K562 (cell line): ENCODE measurements around the gene TEX13C. TPM values are rescaled to one million over a fixed set of nuclear protein-coding genes. Genes with fewer than 3 reads are reported as not detected.

Source experiments
- ATAC-seq: fragments of 200-7000 bp; cut with Tn5 transposase; 3 replicates; pipeline ENCODE4 v1.9.1; 2020; ENCODE audit warnings: moderate library complexity
- BruUV-seq: library from RNA; stranded (reverse); fragments of 400-500 nt; replicated peaks from 2 replicates; lab custom pipeline; 2021; lab: Mats Ljungman, UMichigan
- CTCF ChIA-PET: fragments of 300-600 bp; formaldehyde crosslinking; extraction: SDS; loops from one replicate; lab custom pipeline; 2021; ENCODE audit warnings: low intra/inter-chr PET ratio; lab: Yijun Ruan, JAX
- POLR2A ChIA-PET: fragments of 300-600, 350-650 bp; sonication (Branson Sonifier 250); formaldehyde crosslinking; extraction: SDS; loops from one replicate; lab custom pipeline; 2021; ENCODE audit warnings: antibody characterized with exemption, inconsistent platforms; lab: Yijun Ruan, JAX
- DNase-seq, 4 experiments: peaks; one replicate each; pipeline versions ENCODE4 v3.0.0 to v3.0.0-alpha.2; 2011 to 2018; ENCODE audit warnings: low spot score in 3 of 4, mixed read lengths in 3 of 4; ENCODE audit errors: extremely low read depth in 1 of 4
- FAIRE-seq: peaks from 2 replicates; lab custom pipeline; 2011; peaks lifted over from hg19 to GRCh38; lab: Jason Lieb, UNC
- H2AFZ ChIP-seq: 2 replicates; pipeline ENCODE4 v1.6.0; 2011; ENCODE audit warnings: low read depth, low read length, control low read depth, inconsistent platforms
- H3K27ac ChIP-seq: fragments of 200-600 bp; 3 replicates; pipeline ENCODE4 v1.8.0; 2011; ENCODE audit warnings: low read depth, mild to moderate bottlenecking, control low read depth, inconsistent platforms, low read length, moderate library complexity, mixed read lengths; ENCODE audit errors: extremely low read depth
- H3K27me3 ChIP-seq, 2 experiments: fragments of 300-600 bp in 1 of 2; 2 replicates in 1 of 2; 3 replicates in 1 of 2; pipeline versions ENCODE4 v1.6.0 to v1.8.0; 2011; ENCODE audit warnings: inconsistent platforms in 2 of 2, low read length in 2 of 2, mild to moderate bottlenecking in 1 of 2, mixed read lengths in 1 of 2, moderate library complexity in 1 of 2; ENCODE audit not compliant: control insufficient read depth in 2 of 2, insufficient read depth in 2 of 2
- H3K36me3 ChIP-seq: fragments of 300-600 bp; 3 replicates; pipeline ENCODE4 v1.8.0; 2011; ENCODE audit warnings: mild to moderate bottlenecking, low read length, inconsistent platforms; ENCODE audit not compliant: control insufficient read depth, insufficient read depth
- H3K4me1 ChIP-seq, 2 experiments: fragments of 200-600 bp in 1 of 2; replicated peaks in 1 of 2; 2 replicates in 1 of 2; 3 replicates in 1 of 2; pipeline versions ENCODE4 v1.5.1 to v1.8.0; 2011; ENCODE audit warnings: inconsistent platforms in 2 of 2, low read length in 2 of 2, mild to moderate bottlenecking in 1 of 2, mixed read lengths in 1 of 2, moderate library complexity in 1 of 2; ENCODE audit not compliant: control insufficient read depth in 2 of 2, insufficient read depth in 2 of 2
- H3K4me2 ChIP-seq: 2 replicates; pipeline ENCODE4 v1.6.1; 2011; ENCODE audit warnings: low read length, control low read depth, inconsistent platforms, mixed read lengths; ENCODE audit not compliant: insufficient read depth
- H3K4me3 ChIP-seq: fragments of 200-600 bp; sonication (generic), shearing (Covaris generic); 2 replicates; pipeline ENCODE4 v1.5.1; 2016; ENCODE audit warnings: control low read depth, inconsistent platforms
- H3K79me2 ChIP-seq: fragments of 200-600 bp; 3 replicates; pipeline ENCODE4 v1.8.0; 2011; ENCODE audit warnings: low read length, inconsistent platforms; ENCODE audit not compliant: control insufficient read depth, insufficient read depth
- H3K9ac ChIP-seq, 2 experiments: 2 replicates each; pipeline versions ENCODE4 v1.6.0 to v1.6.1; 2011; ENCODE audit warnings: low read depth in 2 of 2, low read length in 2 of 2, control low read depth in 1 of 2, inconsistent platforms in 1 of 2, mild to moderate bottlenecking in 1 of 2, mixed read lengths in 1 of 2; ENCODE audit not compliant: insufficient read depth in 1 of 2
- H3K9me1 ChIP-seq: one replicate; pipeline ENCODE4 v1.6.0; 2011; ENCODE audit warnings: inconsistent platforms, mild to moderate bottlenecking, low read length, moderate library complexity; ENCODE audit not compliant: control insufficient read depth, insufficient read depth
- H3K9me3 ChIP-seq: replicated peaks from 2 replicates; pipeline ENCODE4 v1.5.1; 2011; ENCODE audit warnings: low read depth, low read length, inconsistent platforms; ENCODE audit not compliant: control insufficient read depth, insufficient read depth
- H4K20me1 ChIP-seq: replicated peaks from 2 replicates; pipeline ENCODE4 v1.6.1; 2011; ENCODE audit warnings: low read length, inconsistent platforms, mixed read lengths; ENCODE audit not compliant: control insufficient read depth, insufficient read depth
- HMG20B ChIP-seq: fragments of 250-450 bp; sonication (Bioruptor Pico); IDR thresholded peaks from 2 replicates; pipeline ENCODE4 v1.5.0; 2021; ENCODE audit warnings: mild to moderate bottlenecking
- HSF4 ChIP-seq: fragments of 250-450 bp; sonication (Bioruptor Pico); IDR thresholded peaks from 2 replicates; pipeline ENCODE4 v2.1.2; 2022; ENCODE audit warnings: mild to moderate bottlenecking, moderate library complexity, borderline replicate concordance
- KDM2B ChIP-seq: fragments of 250-450 bp; sonication (Bioruptor Pico); IDR thresholded peaks from 2 replicates; pipeline ENCODE4 v1.8.0; 2021; ENCODE audit warnings: mild to moderate bottlenecking, moderate library complexity
- MCM7 ChIP-seq, 2 experiments: fragments of 450-650 bp; IDR thresholded peaks; 2 replicates each; pipeline ENCODE4 v1.6.1; 2016 to 2018
- NR4A1 ChIP-seq, 2 experiments: fragments of 250-450 bp in 1 of 2; fragments of 450-650 bp in 1 of 2; sonication (Bioruptor Pico) in 1 of 2; IDR thresholded peaks; 2 replicates each; pipeline versions ENCODE4 v1.4.0 to v1.6.1; 2016 to 2020; ENCODE audit warnings: mild to moderate bottlenecking in 2 of 2, missing compliant biosample characterization in 1 of 2, missing genetic modification characterization in 1 of 2, moderate library complexity in 1 of 2
- RBBP5 ChIP-seq: fragments of 200-600 bp; sonication (generic); IDR thresholded peaks from 2 replicates; pipeline ENCODE4 v1.6.1; 2012; ENCODE audit warnings: borderline replicate concordance, mild to moderate bottlenecking, low read length, control low read depth, inconsistent platforms; ENCODE audit not compliant: insufficient read depth, poor library complexity, severe bottlenecking
- RBM15 ChIP-seq: fragments of 200-400 bp; formaldehyde crosslinking; IDR thresholded peaks from 2 replicates; pipeline ENCODE4 v1.6.1; 2018; ENCODE audit warnings: mild to moderate bottlenecking, low read length, moderate library complexity; ENCODE audit not compliant: insufficient read depth
- SLC30A9 ChIP-seq: fragments of 250-450 bp; sonication (Bioruptor Pico); IDR thresholded peaks from 2 replicates; pipeline ENCODE4 v1.8.0; 2022; ENCODE audit warnings: mild to moderate bottlenecking, moderate library complexity
- in situ Hi-C: fragments of 300-500 bp; cut with MboI; formaldehyde crosslinking; loops from 4 replicates; pipeline ENCODE4 v1.15.0; 2018; ENCODE audit warnings: inconsistent platforms, mixed read lengths
- intact Hi-C: fragments of 100-400 bp; cut with micrococcal nuclease; formaldehyde crosslinking; loops from 2 replicates; pipeline ENCODE4 v1.14.2; 2022
- polyA plus RNA-seq, 8 experiments: library from polyadenylated mRNA; depleted of rRNA in 4 of 8; stranded (reverse) in 5 of 8; unstranded in 3 of 8; fragments of >200 nt; fragmentation: Nextera tagmentation in 2 of 8; fragmentation: Illumina TruSeq in 1 of 8; extraction: Ambion mirVana in 2 of 8; extraction: Trizol in 1 of 8; gene quantifications; 2 replicates each; pipeline versions ENCODE4 v1.2.1 to v1.2.3, GENCODE V29; 2011 to 2014; ENCODE audit warnings: inconsistent platforms in 1 of 8, missing spikeins in 1 of 8
- total RNA-seq, 7 experiments: library from RNA; depleted of rRNA in 6 of 7; stranded (reverse); fragments of >200 nt in 6 of 7; fragmentation: Illumina TruSeq in 2 of 7; extraction: Trizol in 2 of 7; gene quantifications; 2 replicates each; pipeline versions ENCODE4 v1.2.1 to v1.2.3, GENCODE V29; 2011 to 2021; ENCODE audit warnings: low replicate concordance in 1 of 7
- TF ChIP-seq, protein P1 (sequence below), 2 experiments: fragments of 450-650 bp; conservative IDR thresholded peaks; 2 replicates each; pipeline ENCODE4 v1.6.1; 2017; ENCODE audit warnings: mild to moderate bottlenecking in 2 of 2, moderate library complexity in 2 of 2

Gene TEX13C
- total and polyA plus RNA-seq, 9 of the 15 experiments (the other 6 are each of a cell fraction or from before 2014, with no cell fraction given), result not detected

DNA sequence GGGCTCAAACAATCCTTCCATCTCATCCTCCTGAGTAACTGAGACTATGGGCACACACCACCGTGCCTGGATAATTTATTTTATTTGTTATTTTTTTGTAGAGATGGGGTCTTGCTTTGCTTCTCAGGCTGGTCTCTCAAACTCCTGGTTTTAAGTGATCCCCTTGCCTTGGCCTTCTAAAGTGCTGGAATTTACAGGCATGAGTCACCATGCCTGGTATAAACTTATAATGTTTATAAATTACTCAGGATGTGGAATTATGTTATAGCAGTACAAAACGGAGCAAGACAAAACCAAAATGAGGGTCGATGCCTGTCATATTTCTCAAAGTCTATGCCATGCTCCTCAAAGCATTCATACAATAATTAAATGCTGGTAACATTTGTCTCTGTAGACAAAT lies 29.8 kb upstream of the TEX13C start (continued):
- TF ChIP-seq RBBP5, result no peak
- TF ChIP-seq, protein P1, sequence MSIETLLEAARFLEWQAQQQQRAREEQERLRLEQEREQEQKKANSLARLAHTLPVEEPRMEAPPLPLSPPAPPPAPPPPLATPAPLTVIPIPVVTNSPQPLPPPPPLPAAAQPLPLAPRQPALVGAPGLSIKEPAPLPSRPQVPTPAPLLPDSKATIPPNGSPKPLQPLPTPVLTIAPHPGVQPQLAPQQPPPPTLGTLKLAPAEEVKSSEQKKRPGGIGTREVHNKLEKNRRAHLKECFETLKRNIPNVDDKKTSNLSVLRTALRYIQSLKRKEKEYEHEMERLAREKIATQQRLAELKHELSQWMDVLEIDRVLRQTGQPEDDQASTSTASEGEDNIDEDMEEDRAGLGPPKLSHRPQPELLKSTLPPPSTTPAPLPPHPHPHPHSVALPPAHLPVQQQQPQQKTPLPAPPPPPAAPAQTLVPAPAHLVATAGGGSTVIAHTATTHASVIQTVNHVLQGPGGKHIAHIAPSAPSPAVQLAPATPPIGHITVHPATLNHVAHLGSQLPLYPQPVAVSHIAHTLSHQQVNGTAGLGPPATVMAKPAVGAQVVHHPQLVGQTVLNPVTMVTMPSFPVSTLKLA (conservative IDR thresholded peaks at IDR 0.05), result no peak

GRCh38 chrX:125291124-125291523 lies 28.5 kb upstream of the TEX13C start:
- FAIRE-seq (no peak), DNase-seq (no peak), ATAC-seq (no peak)
- POLR2A ChIA-PET, result no interaction called here
- Histone ChIP-seq H3K79me2 (no peaks in the 10 kb centered on the region), H3K9ac (no peak overlapping the region), H3K9me1 (no peaks in the 10 kb centered on the region), H3K4me3 (no peak overlapping the region), H3K9me3 (no peaks in the 10 kb centered on the region), H2AFZ (no peak overlapping the region), H3K4me1 (peaks cover 0 to 5% of the 10 kb centered on the region in 2 experiments; a peak in 2 of 5 replicates), H3K4me2 (no peak overlapping the region), H3K36me3 (no peaks in the 10 kb centered on the region), H3K27ac (no peak overlapping the region), H4K20me1 (no peaks in the 10 kb centered on the region), H3K27me3 (no peaks in the 10 kb centered on the region)
- CTCF ChIA-PET, result no interaction called here
- TF ChIP-seq NR4A1 (CRISPR knock-in tag; IDR thresholded peaks at IDR 0.05), result no peak
- no peak for TF ChIP-seq NR4A1 (tag; IDR thresholded peaks at IDR 0.05)
- no peak for TF ChIP-seq KDM2B (CRISPR knock-in tag)
- TF ChIP-seq HMG20B (CRISPR knock-in tag), result no peak
- no peak for TF ChIP-seq RBM15
- TF ChIP-seq MCM7 (IDR thresholded peaks at IDR 0.05), result no peak
- TF ChIP-seq HSF4 (CRISPR knock-in tag), result no peak
- no peak for TF ChIP-seq SLC30A9 (CRISPR knock-in tag)
- in situ Hi-C loops, result no loop called here
- no TSS peak for BruUV-seq
- intact Hi-C loops, result no loop called here
